Gastrocnemius medialis (tissue), 4 donors: ENCODE measurements around the gene CD248.

ENCODE experiments used
- CTCF ChIP-seq, 5 experiments: fragments of 450-650 bp in 3 of 5; fragments of 200-600 bp in 2 of 5; sonication (generic) in 2 of 5; IDR thresholded peaks in 4 of 5; conservative IDR thresholded peaks in 1 of 5; 1 replicate in 4 of 5; 2 replicates in 1 of 5; pipeline ENCODE4 v1.5.1; 2016 to 2019; ENCODE audit warnings: antibody characterized with exemption in 5 of 5, mild to moderate bottlenecking in 3 of 5, moderate library complexity in 3 of 5
- POLR2A ChIP-seq, 2 donors: fragments of 450-650 bp; IDR thresholded peaks; one replicate each; pipeline ENCODE4 v1.6.1; 2017; ENCODE audit warnings: antibody characterized with exemption in 2 of 2, mild to moderate bottlenecking in 2 of 2, moderate library complexity in 2 of 2

DNA sequence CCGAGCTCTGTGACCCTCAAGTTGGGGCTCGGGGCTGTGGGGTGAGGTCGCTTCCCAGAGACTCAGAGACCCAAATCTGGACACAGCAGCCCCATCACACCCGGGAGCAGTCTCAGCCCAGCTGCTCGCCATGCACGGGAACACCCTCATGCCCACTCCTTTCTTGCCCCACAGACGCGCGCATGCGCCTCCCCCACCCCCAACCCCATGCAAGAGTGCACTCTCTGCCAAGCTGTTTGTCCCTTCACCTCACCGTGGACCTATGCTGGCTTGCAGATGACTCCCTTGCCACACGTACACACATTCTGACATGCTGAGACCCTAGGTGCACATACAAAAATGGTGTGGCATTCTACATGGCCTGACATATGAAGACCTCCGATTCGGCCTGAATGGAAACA lies 478 bp upstream of the CD248 start:
- TF ChIP-seq CTCF (IDR thresholded peaks at IDR 0.05 in 4 of 5, conservative IDR thresholded peaks at IDR 0.05 in 1 of 5): no peak
- no peak for TF ChIP-seq POLR2A (IDR thresholded peaks at IDR 0.05)
